Peyer's patch (tissue), 4 donors: ENCODE data around the gene MTA3.

Experiments used
- POLR2A ChIP-seq, 2 donors: fragments of 450-650 bp; IDR thresholded peaks; one replicate each; pipeline ENCODE4 v1.5.1; 2017; ENCODE audit warnings: antibody characterized with exemption in 2 of 2, mild to moderate bottlenecking in 2 of 2, moderate library complexity in 2 of 2
- TF ChIP-seq, protein P1 (sequence below), 6 experiments: fragments of 450-650 bp in 4 of 6; fragments of 200-600 bp in 2 of 6; sonication (generic) in 1 of 6; IDR thresholded peaks; one replicate each; pipeline ENCODE4 v1.5.1; 2017 to 2019; ENCODE audit warnings: antibody characterized with exemption in 6 of 6, mild to moderate bottlenecking in 3 of 6, moderate library complexity in 1 of 6

DNA sequence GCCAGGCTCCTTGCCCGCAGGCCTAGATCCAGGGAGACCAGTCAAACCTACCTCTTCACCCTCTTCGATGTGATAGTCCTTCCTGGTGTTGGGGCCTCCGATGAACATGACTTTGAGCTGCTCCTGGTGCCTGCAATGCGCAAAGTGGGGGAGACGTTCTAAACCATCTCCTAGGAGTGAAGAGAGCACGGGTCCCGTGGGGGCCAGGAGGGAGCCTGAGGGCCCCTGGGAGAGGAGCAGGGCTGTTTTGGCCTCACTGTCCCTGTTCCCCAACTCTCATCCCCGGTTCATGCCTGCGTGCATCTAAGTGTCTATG lies 220.0 kb downstream of the MTA3 start:
- TF ChIP-seq, protein P1, sequence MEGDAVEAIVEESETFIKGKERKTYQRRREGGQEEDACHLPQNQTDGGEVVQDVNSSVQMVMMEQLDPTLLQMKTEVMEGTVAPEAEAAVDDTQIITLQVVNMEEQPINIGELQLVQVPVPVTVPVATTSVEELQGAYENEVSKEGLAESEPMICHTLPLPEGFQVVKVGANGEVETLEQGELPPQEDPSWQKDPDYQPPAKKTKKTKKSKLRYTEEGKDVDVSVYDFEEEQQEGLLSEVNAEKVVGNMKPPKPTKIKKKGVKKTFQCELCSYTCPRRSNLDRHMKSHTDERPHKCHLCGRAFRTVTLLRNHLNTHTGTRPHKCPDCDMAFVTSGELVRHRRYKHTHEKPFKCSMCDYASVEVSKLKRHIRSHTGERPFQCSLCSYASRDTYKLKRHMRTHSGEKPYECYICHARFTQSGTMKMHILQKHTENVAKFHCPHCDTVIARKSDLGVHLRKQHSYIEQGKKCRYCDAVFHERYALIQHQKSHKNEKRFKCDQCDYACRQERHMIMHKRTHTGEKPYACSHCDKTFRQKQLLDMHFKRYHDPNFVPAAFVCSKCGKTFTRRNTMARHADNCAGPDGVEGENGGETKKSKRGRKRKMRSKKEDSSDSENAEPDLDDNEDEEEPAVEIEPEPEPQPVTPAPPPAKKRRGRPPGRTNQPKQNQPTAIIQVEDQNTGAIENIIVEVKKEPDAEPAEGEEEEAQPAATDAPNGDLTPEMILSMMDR (IDR thresholded peaks at IDR 0.05), result no peak
- no peak for TF ChIP-seq POLR2A (IDR thresholded peaks at IDR 0.05)
